DND-41 (cell line): ENCODE measurements around the gene LHFPL4.

Source experiments
- EZH2 ChIP-seq: IDR thresholded peaks from 3 replicates; pipeline ENCODE4 v1.6.1; 2012; ENCODE audit warnings: borderline replicate concordance, low read depth, mild to moderate bottlenecking, moderate library complexity, low read length, inconsistent platforms; ENCODE audit not compliant: severe bottlenecking
- TF ChIP-seq, protein P1 (sequence below): IDR thresholded peaks from 2 replicates; pipeline ENCODE4 v1.5.1; 2012; ENCODE audit warnings: borderline replicate concordance, low read length, moderate library complexity, mild to moderate bottlenecking; ENCODE audit not compliant: poor library complexity, severe bottlenecking; ENCODE audit errors: extremely low read depth

DNA sequence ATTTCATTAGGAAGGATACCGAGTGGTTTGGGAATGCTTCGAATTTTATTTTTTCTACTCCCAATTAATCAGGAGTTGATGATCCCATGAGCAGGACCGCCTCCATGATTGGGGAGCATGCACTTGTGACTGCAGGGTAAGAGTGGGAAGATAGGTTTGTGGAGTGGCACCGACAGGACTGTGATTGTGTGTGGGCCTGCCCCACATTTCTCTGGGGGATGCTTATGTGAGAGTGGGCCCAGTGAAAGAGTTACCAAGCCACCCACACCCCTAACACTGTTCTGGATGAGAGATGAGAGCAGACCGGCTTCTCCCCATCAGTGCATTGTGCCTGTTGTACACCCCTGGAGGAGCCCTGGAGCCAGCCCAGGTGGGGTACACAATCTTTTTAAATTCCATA, 76.7 kb downstream of the LHFPL4 start:
- TF ChIP-seq, protein P1, sequence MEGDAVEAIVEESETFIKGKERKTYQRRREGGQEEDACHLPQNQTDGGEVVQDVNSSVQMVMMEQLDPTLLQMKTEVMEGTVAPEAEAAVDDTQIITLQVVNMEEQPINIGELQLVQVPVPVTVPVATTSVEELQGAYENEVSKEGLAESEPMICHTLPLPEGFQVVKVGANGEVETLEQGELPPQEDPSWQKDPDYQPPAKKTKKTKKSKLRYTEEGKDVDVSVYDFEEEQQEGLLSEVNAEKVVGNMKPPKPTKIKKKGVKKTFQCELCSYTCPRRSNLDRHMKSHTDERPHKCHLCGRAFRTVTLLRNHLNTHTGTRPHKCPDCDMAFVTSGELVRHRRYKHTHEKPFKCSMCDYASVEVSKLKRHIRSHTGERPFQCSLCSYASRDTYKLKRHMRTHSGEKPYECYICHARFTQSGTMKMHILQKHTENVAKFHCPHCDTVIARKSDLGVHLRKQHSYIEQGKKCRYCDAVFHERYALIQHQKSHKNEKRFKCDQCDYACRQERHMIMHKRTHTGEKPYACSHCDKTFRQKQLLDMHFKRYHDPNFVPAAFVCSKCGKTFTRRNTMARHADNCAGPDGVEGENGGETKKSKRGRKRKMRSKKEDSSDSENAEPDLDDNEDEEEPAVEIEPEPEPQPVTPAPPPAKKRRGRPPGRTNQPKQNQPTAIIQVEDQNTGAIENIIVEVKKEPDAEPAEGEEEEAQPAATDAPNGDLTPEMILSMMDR = no peak
- no peak for TF ChIP-seq EZH2
